Uterus (tissue), 4 donors: Measurements from ENCODE around the gene WNK1. TPM values are rescaled to one million over a fixed set of nuclear protein-coding genes. Genes with fewer than 3 reads are reported as not detected.
"Not testable (repeated sequence)": the region's sequence is repeated elsewhere in the genome, so short reads cannot be mapped to it uniquely, and the experiment has no call there.

Experiments
- DNase-seq, 2 donors: peaks; one replicate each; pipeline ENCODE4 v3.0.0-alpha.2; 2019 to 2020
- H3K27ac ChIP-seq, 2 donors: fragments of 200-600 bp; sonication (generic); 1 replicate in 1 of 2; 2 replicates in 1 of 2; pipeline ENCODE4 v1.5.1; 2016 to 2018
- H3K27me3 ChIP-seq, 2 donors: fragments of 200-600 bp; sonication (generic); one replicate each; pipeline ENCODE4 v1.5.1; 2018 to 2019; ENCODE audit warnings: control low read depth in 1 of 2
- H3K36me3 ChIP-seq, 2 donors: fragments of 200-600 bp; sonication (generic); one replicate each; pipeline ENCODE4 v1.5.1; 2019; ENCODE audit warnings: control low read depth in 1 of 2
- H3K4me1 ChIP-seq, 2 donors: fragments of 200-600 bp; sonication (generic); one replicate each; pipeline ENCODE4 v1.5.1; 2018 to 2019; ENCODE audit warnings: control low read depth in 1 of 2
- H3K4me3 ChIP-seq, 2 donors: fragments of 200-600 bp; sonication (generic); 1 replicate in 1 of 2; 2 replicates in 1 of 2; pipeline ENCODE4 v1.5.1; 2018 to 2019; ENCODE audit warnings: mild to moderate bottlenecking in 1 of 2
- H3K9me3 ChIP-seq, 2 donors: fragments of 200-600 bp; sonication (generic); one replicate each; pipeline ENCODE4 v1.5.1; 2019; ENCODE audit warnings: control low read depth in 1 of 2
- POLR2A ChIP-seq, 2 donors: fragments of 450-650 bp; IDR thresholded peaks; one replicate each; pipeline ENCODE4 v1.6.1; 2016; ENCODE audit warnings: antibody characterized with exemption in 2 of 2, mild to moderate bottlenecking in 1 of 2, moderate library complexity in 1 of 2
- intact Hi-C: fragments of 100-400 bp; cut with DNase I; formaldehyde crosslinking; loops from one replicate; pipeline ENCODE4 v1.15.1; 2023; ENCODE audit warnings: low total_unique reads
- total RNA-seq, 4 donors: library from RNA; depleted of rRNA in 3 of 4; stranded (reverse); fragments of >200 nt in 3 of 4; gene quantifications; one replicate each; pipeline versions ENCODE4 v1.1.0 to v1.2.4, GENCODE V29; 2014 to 2023
- TF ChIP-seq, protein P1 (sequence below), 4 experiments: fragments of 200-600 bp in 2 of 4; fragments of 450-650 bp in 2 of 4; sonication (generic) in 2 of 4; IDR thresholded peaks; one replicate each; pipeline ENCODE4 v1.5.1; 2016 to 2019; ENCODE audit warnings: antibody characterized with exemption in 4 of 4, mild to moderate bottlenecking in 2 of 4, moderate library complexity in 1 of 4
- donor health status: DM: yes; HTN: yes; CAD: no.

Gene WNK1
- total RNA-seq, 4 donors from 2014 or later: 57.1 to 208 (median 81.0) TPM

DNA sequence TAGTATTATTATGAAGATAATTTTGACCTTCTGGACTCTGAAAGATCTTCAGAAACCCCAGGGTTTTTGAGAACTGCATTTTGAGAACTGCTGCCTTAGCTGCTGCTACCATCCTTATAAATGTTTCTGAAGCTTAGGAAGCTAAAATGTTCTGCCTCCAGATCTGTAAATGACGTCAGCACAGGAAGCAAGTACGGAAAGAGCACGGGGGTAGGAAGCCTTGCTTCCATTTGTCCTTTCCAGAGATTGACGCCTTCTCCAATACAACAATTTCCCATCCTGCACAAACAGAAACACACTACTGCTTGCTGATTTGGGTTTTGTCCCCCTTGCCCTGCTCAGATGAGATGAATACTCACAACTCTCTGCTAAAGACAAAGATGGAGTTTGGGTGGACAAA is 179.2 kb downstream of the WNK1 start:
- Histone ChIP-seq H3K4me3 (no peak overlapping the region), H3K4me1 (no peaks in the 10 kb centered on the region), H3K9me3 (no peaks in the 10 kb centered on the region), H3K36me3 (no peaks in the 10 kb centered on the region), H3K27me3 (no peaks in the 10 kb centered on the region), H3K27ac (no peak overlapping the region)
- DNase-seq: no peak
- intact Hi-C loops: no loop called here
- TF ChIP-seq, protein P1, sequence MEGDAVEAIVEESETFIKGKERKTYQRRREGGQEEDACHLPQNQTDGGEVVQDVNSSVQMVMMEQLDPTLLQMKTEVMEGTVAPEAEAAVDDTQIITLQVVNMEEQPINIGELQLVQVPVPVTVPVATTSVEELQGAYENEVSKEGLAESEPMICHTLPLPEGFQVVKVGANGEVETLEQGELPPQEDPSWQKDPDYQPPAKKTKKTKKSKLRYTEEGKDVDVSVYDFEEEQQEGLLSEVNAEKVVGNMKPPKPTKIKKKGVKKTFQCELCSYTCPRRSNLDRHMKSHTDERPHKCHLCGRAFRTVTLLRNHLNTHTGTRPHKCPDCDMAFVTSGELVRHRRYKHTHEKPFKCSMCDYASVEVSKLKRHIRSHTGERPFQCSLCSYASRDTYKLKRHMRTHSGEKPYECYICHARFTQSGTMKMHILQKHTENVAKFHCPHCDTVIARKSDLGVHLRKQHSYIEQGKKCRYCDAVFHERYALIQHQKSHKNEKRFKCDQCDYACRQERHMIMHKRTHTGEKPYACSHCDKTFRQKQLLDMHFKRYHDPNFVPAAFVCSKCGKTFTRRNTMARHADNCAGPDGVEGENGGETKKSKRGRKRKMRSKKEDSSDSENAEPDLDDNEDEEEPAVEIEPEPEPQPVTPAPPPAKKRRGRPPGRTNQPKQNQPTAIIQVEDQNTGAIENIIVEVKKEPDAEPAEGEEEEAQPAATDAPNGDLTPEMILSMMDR (IDR thresholded peaks at IDR 0.05): no peak
- TF ChIP-seq POLR2A (IDR thresholded peaks at IDR 0.05): no peak

DNA sequence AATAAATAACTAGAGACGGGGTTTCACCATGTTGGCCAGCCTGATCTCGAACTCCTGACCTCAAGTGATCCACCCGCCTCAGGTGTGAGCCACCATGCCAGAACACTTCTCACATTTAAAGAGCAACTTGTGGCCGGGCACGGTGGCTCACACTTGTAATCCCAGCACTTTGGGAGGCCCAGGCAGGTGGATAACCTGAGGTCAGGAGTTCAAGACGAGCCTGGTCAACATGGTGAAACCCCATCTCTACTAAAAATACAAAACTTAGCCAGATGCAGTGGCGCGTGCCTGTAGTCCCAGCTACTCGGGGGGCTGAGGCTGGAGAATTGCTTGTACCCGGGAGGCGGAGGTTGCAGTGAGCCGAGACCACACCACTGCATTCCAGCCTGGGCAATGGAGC is 183.5 kb downstream of the WNK1 start:
- intact Hi-C loops, H3K4me3 ChIP-seq, DNase-seq, H3K27ac ChIP-seq, H3K27me3 ChIP-seq, H3K4me1 ChIP-seq, H3K36me3 ChIP-seq, H3K9me3 ChIP-seq: not testable (repeated sequence)

DNA sequence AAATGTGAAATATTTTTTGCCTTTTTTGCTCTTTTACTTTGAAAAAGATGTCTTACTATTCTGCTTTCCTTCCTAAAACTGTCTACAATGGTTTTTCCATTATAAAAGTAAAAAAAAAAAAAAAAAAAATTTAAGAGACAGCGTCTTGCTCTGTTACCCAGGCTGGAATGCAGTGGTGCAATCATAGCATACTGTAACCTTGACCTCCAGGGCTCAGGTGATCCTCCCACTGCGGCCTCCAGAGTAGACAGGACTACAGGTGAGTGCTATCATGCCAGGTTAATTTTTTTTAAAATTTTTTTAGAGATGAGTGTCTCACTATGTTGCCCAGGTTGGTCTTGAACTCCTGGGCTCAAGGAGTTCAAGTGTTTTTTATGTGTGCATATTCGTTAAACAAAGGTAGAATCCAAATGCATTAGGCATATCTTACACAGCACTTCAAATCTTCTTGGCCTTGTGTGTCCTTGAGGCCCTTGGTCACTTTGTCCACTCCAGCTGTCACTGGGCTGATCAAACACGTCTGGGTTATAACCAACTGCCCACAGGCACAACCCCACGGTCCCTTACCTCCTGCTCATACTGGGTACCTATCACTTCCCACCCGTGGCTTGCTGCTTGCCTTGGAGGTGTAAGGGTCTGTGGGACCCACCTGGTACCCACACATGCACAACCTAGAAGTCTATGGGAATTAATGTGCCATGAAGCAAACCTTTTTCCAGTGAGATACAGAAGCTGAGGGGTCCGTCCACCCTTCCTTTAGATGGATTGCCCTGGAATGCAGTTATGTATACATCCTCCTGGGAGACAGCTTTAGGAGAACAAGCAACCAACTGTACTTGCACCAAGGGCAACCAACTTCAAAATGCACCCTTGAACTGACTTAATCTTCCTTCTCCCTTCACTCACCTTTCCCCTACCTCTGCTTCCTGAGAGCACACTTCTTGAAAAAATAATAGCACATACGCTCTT is 184.3 kb downstream of the WNK1 start:
- H3K36me3 ChIP-seq: no peaks in the 10 kb centered on the region
- H3K9me3 ChIP-seq: no peaks in the 10 kb centered on the region
- intact Hi-C loops: no loop called here
- no peaks in the 10 kb centered on the region for H3K4me1 ChIP-seq
- H3K4me3 ChIP-seq: no peak overlapping the region
- H3K27ac ChIP-seq: no peak overlapping the region
- H3K27me3 ChIP-seq: no peaks in the 10 kb centered on the region
- DNase-seq: no peak
- TF ChIP-seq POLR2A (IDR thresholded peaks at IDR 0.05): no peak
- TF ChIP-seq, protein P1 (IDR thresholded peaks at IDR 0.05): no peak

- no peak for DNase-seq
- no peaks in the 10 kb centered on the region for H3K27me3 ChIP-seq
- no peaks in the 10 kb centered on the region for H3K4me1 ChIP-seq
- no peak overlapping the region for H3K4me3 ChIP-seq
- H3K36me3 ChIP-seq: no peaks in the 10 kb centered on the region
- no peak for TF ChIP-seq POLR2A (IDR thresholded peaks at IDR 0.05)
- TF ChIP-seq, protein P1 (IDR thresholded peaks at IDR 0.05): no peak
- H3K27ac ChIP-seq: no peak overlapping the region
- no peaks in the 10 kb centered on the region for H3K9me3 ChIP-seq
- intact Hi-C loops: no loop called here
Observed at GRCh38 chr12:938810-939209, 186.4 kb downstream of the WNK1 start.

GRCh38 chr12:943051-943450 is 190.7 kb downstream of the WNK1 start:
- H3K27me3 ChIP-seq: no peaks in the 10 kb centered on the region
- H3K36me3 ChIP-seq: no peaks in the 10 kb centered on the region
- no peak for DNase-seq
- no peaks in the 10 kb centered on the region for H3K4me1 ChIP-seq
- TF ChIP-seq, protein P1 (IDR thresholded peaks at IDR 0.05): no peak
- no peak for TF ChIP-seq POLR2A (IDR thresholded peaks at IDR 0.05)
- no peak overlapping the region for H3K4me3 ChIP-seq
- H3K9me3 ChIP-seq: no peaks in the 10 kb centered on the region
- intact Hi-C loops: no loop called here
- H3K27ac ChIP-seq: no peak overlapping the region
